Measurements from ENCODE around the gene CA10. TPM values are rescaled to one million over a fixed set of nuclear protein-coding genes. Genes with fewer than 3 reads are reported as not detected.

The CA10 gene
- total and polyA plus RNA-seq, 9 of the 15 experiments (the other 6 are each of a cell fraction or from before 2014, with no cell fraction given) = not detected

GRCh38 chr17:51933647-51934046 lies 224.9 kb downstream of the CA10 start:
- Histone ChIP-seq H3K9ac (ENCODE audit: insufficient read depth in 1 of 2, low read depth in 2 of 2, low read length in 2 of 2) (no peak overlapping the region), H3K27me3 (ENCODE audit: control insufficient read depth in 2 of 2, insufficient read depth in 2 of 2, low read length in 2 of 2) (no peaks in the 10 kb centered on the region), H3K27ac (ENCODE audit: extremely low read depth, low read depth, low read length) (no peak overlapping the region), H4K20me1 (replicated peaks; ENCODE audit: control insufficient read depth, insufficient read depth, low read length) (no peaks in the 10 kb centered on the region), H3K4me3 (no peak overlapping the region), H3K9me3 (replicated peaks; ENCODE audit: control insufficient read depth, insufficient read depth, low read depth, low read length) (no peaks in the 10 kb centered on the region), H3K4me2 (ENCODE audit: insufficient read depth, low read length) (no peak overlapping the region), H3K9me1 (ENCODE audit: control insufficient read depth, insufficient read depth, low read length) (no peaks in the 10 kb centered on the region), H3K79me2 (ENCODE audit: control insufficient read depth, insufficient read depth, low read length) (no peaks in the 10 kb centered on the region), H3K4me1 (replicated peaks in 1 of 2; ENCODE audit: control insufficient read depth in 2 of 2, insufficient read depth in 2 of 2, low read length in 2 of 2) (no peaks in the 10 kb centered on the region), H2AFZ (ENCODE audit: low read depth, low read length) (no peak overlapping the region), H3K36me3 (ENCODE audit: control insufficient read depth, insufficient read depth, low read length) (no peaks in the 10 kb centered on the region)
- intact Hi-C loops (cut with micrococcal nuclease) = no loop called here
- ChIA-PET POLR2A (no interaction called here), CTCF (ENCODE audit: low intra/inter-chr PET ratio) (no interaction called here)
- TF ChIP-seq KLF16 (IDR thresholded peaks at IDR 0.05) (no peak), SRSF1 (IDR thresholded peaks at IDR 0.05; ENCODE audit: low read depth, low read length) (no peak)
- ATAC-seq (no peak), DNase-seq (ENCODE audit: extremely low read depth in 1 of 4, low spot score in 3 of 4) (no peak), FAIRE-seq (no peak)
- no TSS peak for BruUV-seq (replicated peaks)
- in situ Hi-C loops (cut with MboI) = no loop called here
- 1% methylated on average over 7 of the region's 7 CpGs for WGBS (ENCODE audit: insufficient coverage, low coverage, missing lambda C conversion rate)

DNA sequence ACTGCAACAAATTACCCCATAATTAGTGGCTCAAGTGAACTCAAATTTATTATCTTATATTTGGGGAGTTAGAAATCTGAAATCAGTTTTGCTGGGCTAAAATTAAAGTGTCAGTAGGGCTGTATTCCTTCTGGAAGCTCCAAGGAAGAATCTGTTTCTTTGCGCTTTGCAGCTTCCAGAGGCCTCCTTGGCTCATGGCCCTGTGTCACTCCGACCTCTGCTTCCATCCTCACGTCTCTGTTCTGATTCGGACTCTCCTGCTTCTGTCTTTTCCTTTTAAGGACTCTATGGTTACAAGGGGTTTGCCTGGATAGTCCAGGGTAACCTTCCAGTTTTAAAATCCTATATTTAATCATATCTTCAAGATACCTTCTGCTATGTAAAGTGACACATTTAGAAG lies 232.1 kb downstream of the CA10 start:
- no peak overlapping the region for H3K27ac ChIP-seq (ENCODE audit: extremely low read depth, low read depth, low read length)
- in situ Hi-C loops (cut with MboI) (no loop called here), intact Hi-C loops (cut with micrococcal nuclease) (no loop called here)
- H3K9ac ChIP-seq (ENCODE audit: insufficient read depth in 1 of 2, low read depth in 2 of 2, low read length in 2 of 2) = no peak overlapping the region
- ChIA-PET CTCF (ENCODE audit: low intra/inter-chr PET ratio) (no interaction called here), POLR2A (no interaction called here)
- no peak overlapping the region for H3K4me3 ChIP-seq
- FAIRE-seq (no peak), ATAC-seq (no peak), DNase-seq (ENCODE audit: extremely low read depth in 1 of 4, low spot score in 3 of 4) (no peak)
- H2AFZ ChIP-seq (ENCODE audit: low read depth, low read length) = no peak overlapping the region
- BruUV-seq (replicated peaks) = no TSS peak
- no peaks in the 10 kb centered on the region; the same call in 1 of the 2 replicates for H3K9me3 ChIP-seq (replicated peaks; ENCODE audit: control insufficient read depth, insufficient read depth, low read depth, low read length)
- H3K4me1 ChIP-seq (replicated peaks in 1 of 2; ENCODE audit: control insufficient read depth in 2 of 2, insufficient read depth in 2 of 2, low read length in 2 of 2) = no peaks in the 10 kb centered on the region
- WGBS (ENCODE audit: insufficient coverage, low coverage, missing lambda C conversion rate) = 0% methylated on average over 2 of the region's 4 CpGs
- no peaks in the 10 kb centered on the region for H4K20me1 ChIP-seq (replicated peaks; ENCODE audit: control insufficient read depth, insufficient read depth, low read length)
- no peaks in the 10 kb centered on the region for H3K36me3 ChIP-seq (ENCODE audit: control insufficient read depth, insufficient read depth, low read length)
- no peak overlapping the region for H3K4me2 ChIP-seq (ENCODE audit: insufficient read depth, low read length)
- no peaks in the 10 kb centered on the region for H3K9me1 ChIP-seq (ENCODE audit: control insufficient read depth, insufficient read depth, low read length)
- H3K27me3 ChIP-seq (ENCODE audit: control insufficient read depth in 2 of 2, insufficient read depth in 2 of 2, low read length in 2 of 2) = no peaks in the 10 kb centered on the region
- H3K79me2 ChIP-seq (ENCODE audit: control insufficient read depth, insufficient read depth, low read length) = no peaks in the 10 kb centered on the region
- no peak for TF ChIP-seq KDM1A (IDR thresholded peaks at IDR 0.05)
- TF ChIP-seq ZNF507 (tag; conservative IDR thresholded peaks at IDR 0.05) = no peak
- TF ChIP-seq ZBTB7A (IDR thresholded peaks at IDR 0.05; ENCODE audit: borderline replicate concordance, control insufficient read depth, low read depth, low read length) = no peak
- TF ChIP-seq PHTF2 (CRISPR knock-in tag; IDR thresholded peaks at IDR 0.05) = no peak
- no peak for TF ChIP-seq ZNF785 (CRISPR knock-in tag; IDR thresholded peaks at IDR 0.05)
- TF ChIP-seq RREB1 (CRISPR knock-in tag; IDR thresholded peaks at IDR 0.05) = no peak
- TF ChIP-seq ZNF395 (CRISPR knock-in tag; IDR thresholded peaks at IDR 0.05) = no peak
- no peak for TF ChIP-seq ZFP36 (IDR thresholded peaks at IDR 0.05; ENCODE audit: low read depth, low read length, partially characterized antibody)

Data from K562 (cell line).